SK-N-MC (cell line): ENCODE data around the gene EPM2A.

Source experiments
- EZH2 ChIP-seq: fragments of 200-600 bp; sonication (generic); IDR thresholded peaks from one replicate; pipeline ENCODE4 v1.6.1; 2017; ENCODE audit warnings: antibody characterized with exemption
- POLR2AphosphoS5 ChIP-seq: IDR thresholded peaks from 2 replicates; pipeline ENCODE4 v1.6.1; 2012; ENCODE audit warnings: mild to moderate bottlenecking, low read depth, low read length, borderline replicate concordance

- TF ChIP-seq POLR2AphosphoS5: no peak
- no peak for TF ChIP-seq EZH2
Observed at GRCh38 chr6:145755682-145756081, 20.4 kb upstream of the EPM2A start.
